ENCODE measurements around the gene B4GALT5.

B4GALT5 gene

DNA sequence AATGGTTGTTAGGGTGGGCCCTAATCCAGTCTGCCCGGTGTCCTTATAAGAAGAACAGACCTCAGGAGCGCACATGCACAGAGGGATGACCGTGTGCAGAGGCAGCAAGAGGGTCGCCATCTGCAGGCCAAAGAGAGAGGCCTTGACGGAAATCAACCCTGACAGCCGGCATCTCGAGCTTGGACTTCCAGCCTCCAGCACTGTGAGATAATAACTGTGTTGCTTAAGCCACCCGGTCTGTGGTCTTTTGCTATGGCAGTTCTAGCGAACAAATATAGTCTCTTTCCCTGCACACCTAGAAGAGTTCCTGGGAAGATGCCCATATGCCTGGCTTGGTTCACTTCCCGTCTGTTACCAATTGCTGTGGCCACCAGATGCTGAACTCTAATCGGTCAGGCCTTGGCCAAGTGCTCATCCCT, 110.5 kb downstream of the B4GALT5 start (continued):
- TF ChIP-seq, protein P1, sequence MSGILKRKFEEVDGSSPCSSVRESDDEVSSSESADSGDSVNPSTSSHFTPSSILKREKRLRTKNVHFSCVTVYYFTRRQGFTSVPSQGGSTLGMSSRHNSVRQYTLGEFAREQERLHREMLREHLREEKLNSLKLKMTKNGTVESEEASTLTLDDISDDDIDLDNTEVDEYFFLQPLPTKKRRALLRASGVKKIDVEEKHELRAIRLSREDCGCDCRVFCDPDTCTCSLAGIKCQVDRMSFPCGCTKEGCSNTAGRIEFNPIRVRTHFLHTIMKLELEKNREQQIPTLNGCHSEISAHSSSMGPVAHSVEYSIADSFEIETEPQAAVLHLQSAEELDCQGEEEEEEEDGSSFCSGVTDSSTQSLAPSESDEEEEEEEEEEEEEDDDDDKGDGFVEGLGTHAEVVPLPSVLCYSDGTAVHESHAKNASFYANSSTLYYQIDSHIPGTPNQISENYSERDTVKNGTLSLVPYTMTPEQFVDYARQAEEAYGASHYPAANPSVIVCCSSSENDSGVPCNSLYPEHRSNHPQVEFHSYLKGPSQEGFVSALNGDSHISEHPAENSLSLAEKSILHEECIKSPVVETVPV (CRISPR knock-in tag; IDR thresholded peaks at IDR 0.05), result no peak
- TF ChIP-seq ZFP30 (CRISPR knock-in tag; IDR thresholded peaks at IDR 0.05) (no peak), ARNTL (CRISPR knock-in tag; IDR thresholded peaks at IDR 0.05; ENCODE audit: borderline replicate concordance, low read depth) (no peak), TCF4 (CRISPR knock-in tag; IDR thresholded peaks at IDR 0.05; ENCODE audit: borderline replicate concordance) (no peak), GLIS3 (CRISPR knock-in tag; IDR thresholded peaks at IDR 0.05) (no peak), CSDC2 (CRISPR knock-in tag; IDR thresholded peaks at IDR 0.05) (no peak), ZFP3 (CRISPR knock-in tag; IDR thresholded peaks at IDR 0.05) (no peak), SNAI2 (CRISPR knock-in tag; IDR thresholded peaks at IDR 0.05) (no peak), ZNF70 (CRISPR knock-in tag; IDR thresholded peaks at IDR 0.05) (no peak)
- TF ChIP-seq, protein P2, sequence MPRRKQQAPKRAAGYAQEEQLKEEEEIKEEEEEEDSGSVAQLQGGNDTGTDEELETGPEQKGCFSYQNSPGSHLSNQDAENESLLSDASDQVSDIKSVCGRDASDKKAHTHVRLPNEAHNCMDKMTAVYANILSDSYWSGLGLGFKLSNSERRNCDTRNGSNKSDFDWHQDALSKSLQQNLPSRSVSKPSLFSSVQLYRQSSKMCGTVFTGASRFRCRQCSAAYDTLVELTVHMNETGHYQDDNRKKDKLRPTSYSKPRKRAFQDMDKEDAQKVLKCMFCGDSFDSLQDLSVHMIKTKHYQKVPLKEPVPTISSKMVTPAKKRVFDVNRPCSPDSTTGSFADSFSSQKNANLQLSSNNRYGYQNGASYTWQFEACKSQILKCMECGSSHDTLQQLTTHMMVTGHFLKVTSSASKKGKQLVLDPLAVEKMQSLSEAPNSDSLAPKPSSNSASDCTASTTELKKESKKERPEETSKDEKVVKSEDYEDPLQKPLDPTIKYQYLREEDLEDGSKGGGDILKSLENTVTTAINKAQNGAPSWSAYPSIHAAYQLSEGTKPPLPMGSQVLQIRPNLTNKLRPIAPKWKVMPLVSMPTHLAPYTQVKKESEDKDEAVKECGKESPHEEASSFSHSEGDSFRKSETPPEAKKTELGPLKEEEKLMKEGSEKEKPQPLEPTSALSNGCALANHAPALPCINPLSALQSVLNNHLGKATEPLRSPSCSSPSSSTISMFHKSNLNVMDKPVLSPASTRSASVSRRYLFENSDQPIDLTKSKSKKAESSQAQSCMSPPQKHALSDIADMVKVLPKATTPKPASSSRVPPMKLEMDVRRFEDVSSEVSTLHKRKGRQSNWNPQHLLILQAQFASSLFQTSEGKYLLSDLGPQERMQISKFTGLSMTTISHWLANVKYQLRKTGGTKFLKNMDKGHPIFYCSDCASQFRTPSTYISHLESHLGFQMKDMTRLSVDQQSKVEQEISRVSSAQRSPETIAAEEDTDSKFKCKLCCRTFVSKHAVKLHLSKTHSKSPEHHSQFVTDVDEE (CRISPR knock-in tag; IDR thresholded peaks at IDR 0.05), result no peak

DNA sequence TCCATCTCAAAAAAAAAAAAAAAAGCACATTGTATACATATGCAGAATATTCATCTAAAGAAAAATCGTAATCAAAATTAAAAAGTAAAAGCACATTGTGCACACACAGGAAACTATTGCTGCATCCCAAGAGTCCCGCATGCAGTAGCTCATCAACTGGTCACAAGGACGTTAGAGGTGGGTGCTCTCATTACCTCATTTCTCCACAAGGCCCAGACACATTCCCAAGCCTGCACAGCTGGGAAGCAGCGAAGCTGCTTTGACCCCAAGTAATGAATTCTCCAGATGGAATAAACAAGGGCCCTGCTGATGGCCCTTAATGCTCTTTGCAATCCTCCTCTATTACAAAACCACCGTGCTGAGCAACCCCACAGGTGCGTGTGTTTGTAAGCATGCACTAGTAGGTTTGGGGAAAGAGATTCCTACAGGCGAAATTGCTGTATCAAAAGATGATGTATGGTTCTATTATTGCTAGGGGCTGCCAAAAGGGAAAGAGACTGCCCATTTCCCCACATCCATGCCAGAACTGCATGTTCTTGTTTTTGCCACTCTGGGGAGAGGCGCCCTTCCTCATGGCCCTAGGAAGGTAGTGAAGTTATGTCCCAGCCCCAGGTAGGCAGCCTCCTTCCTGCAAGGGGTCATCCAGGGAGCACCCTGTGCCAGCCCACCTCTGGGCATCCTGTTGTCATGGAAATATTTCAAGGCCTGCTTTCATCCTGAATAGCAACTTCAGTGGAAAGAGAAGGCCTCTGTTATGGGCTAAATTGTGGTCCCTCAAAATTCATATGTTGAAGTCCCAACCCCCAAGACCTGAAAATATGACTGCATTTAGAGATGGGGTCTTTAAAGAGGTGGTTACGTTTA, 111.1 kb downstream of the B4GALT5 start:
- TF ChIP-seq RARB (CRISPR knock-in tag; IDR thresholded peaks at IDR 0.05), result no peak
- no peak for TF ChIP-seq ISL1 (CRISPR knock-in tag; IDR thresholded peaks at IDR 0.05)
- TF ChIP-seq, protein P3, sequence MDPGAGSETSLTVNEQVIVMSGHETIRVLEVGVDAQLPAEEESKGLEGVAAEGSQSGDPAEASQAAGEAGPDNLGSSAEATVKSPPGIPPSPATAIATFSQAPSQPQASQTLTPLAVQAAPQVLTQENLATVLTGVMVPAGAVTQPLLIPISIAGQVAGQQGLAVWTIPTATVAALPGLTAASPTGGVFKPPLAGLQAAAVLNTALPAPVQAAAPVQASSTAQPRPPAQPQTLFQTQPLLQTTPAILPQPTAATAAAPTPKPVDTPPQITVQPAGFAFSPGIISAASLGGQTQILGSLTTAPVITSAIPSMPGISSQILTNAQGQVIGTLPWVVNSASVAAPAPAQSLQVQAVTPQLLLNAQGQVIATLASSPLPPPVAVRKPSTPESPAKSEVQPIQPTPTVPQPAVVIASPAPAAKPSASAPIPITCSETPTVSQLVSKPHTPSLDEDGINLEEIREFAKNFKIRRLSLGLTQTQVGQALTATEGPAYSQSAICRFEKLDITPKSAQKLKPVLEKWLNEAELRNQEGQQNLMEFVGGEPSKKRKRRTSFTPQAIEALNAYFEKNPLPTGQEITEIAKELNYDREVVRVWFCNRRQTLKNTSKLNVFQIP (CRISPR knock-in tag; IDR thresholded peaks at IDR 0.05; ENCODE audit: borderline replicate concordance, low read depth), result no peak
- TF ChIP-seq, protein P1 (CRISPR knock-in tag; IDR thresholded peaks at IDR 0.05), result no peak
- TF ChIP-seq, protein P4, sequence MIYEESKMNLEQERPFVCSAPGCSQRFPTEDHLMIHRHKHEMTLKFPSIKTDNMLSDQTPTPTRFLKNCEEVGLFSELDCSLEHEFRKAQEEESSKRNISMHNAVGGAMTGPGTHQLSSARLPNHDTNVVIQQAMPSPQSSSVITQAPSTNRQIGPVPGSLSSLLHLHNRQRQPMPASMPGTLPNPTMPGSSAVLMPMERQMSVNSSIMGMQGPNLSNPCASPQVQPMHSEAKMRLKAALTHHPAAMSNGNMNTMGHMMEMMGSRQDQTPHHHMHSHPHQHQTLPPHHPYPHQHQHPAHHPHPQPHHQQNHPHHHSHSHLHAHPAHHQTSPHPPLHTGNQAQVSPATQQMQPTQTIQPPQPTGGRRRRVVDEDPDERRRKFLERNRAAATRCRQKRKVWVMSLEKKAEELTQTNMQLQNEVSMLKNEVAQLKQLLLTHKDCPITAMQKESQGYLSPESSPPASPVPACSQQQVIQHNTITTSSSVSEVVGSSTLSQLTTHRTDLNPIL (CRISPR knock-in tag; IDR thresholded peaks at IDR 0.05; ENCODE audit: low read depth), result no peak
- TF ChIP-seq TCF4 (CRISPR knock-in tag; IDR thresholded peaks at IDR 0.05; ENCODE audit: borderline replicate concordance), result no peak
- TF ChIP-seq, protein P2 (CRISPR knock-in tag; IDR thresholded peaks at IDR 0.05), result no peak
- no peak for TF ChIP-seq ZFP3 (CRISPR knock-in tag; IDR thresholded peaks at IDR 0.05)
- no peak for TF ChIP-seq CSDC2 (CRISPR knock-in tag; IDR thresholded peaks at IDR 0.05)
- ATAC-seq, result no peak

Data from SK-N-SH treated with all-trans-retinoic acid at 6 μM for 48 hours (cell line).